HepG2 (cell line): ENCODE data around the gene CTNNA1. TPM values are rescaled to one million over a fixed set of nuclear protein-coding genes. Genes with fewer than 3 reads are reported as not detected.

Experiments
- ATAC-seq: fragments of 200-7000 bp; cut with Tn5 transposase; 3 replicates; pipeline ENCODE4 v1.9.1; 2020; ENCODE audit warnings: mild to moderate bottlenecking, moderate library complexity
- BruUV-seq: library from RNA; stranded (reverse); fragments of 400-500 nt; replicated peaks from 2 replicates; lab custom pipeline; 2021; lab: Mats Ljungman, UMichigan
- CTCF ChIA-PET: fragments of 300-600 bp; formaldehyde crosslinking; extraction: SDS; loops from one replicate; lab custom pipeline; 2021; ENCODE audit warnings: low total read pairs, inconsistent platforms, low intra/inter-chr PET ratio; lab: Yijun Ruan, JAX
- POLR2A ChIA-PET: fragments of 350-600 bp; sonication (Branson Sonifier 250); formaldehyde crosslinking; loops from one replicate; lab custom pipeline; 2020; ENCODE audit warnings: antibody characterized with exemption, inconsistent platforms; lab: Yijun Ruan, JAX
- DNase-seq: peaks from one replicate; pipeline ENCODE4 v3.0.0-alpha.2; 2015; ENCODE audit warnings: low spot score
- FAIRE-seq: peaks from 3 replicates; lab custom pipeline; 2011; peaks lifted over from hg19 to GRCh38; lab: Jason Lieb, UNC
- H2AFZ ChIP-seq: one replicate; pipeline ENCODE4 v1.6.1; 2011; ENCODE audit warnings: low read length, inconsistent platforms
- H3K27ac ChIP-seq: fragments of 300-600 bp; 3 replicates; pipeline ENCODE4 v1.8.0; 2011; ENCODE audit warnings: mixed run types, mild to moderate bottlenecking, mixed read lengths, low read length, inconsistent platforms; ENCODE audit not compliant: insufficient read depth; ENCODE audit errors: extremely low read length
- H3K27me3 ChIP-seq, 2 experiments: fragments of 200-600 bp in 1 of 2; 2 replicates in 1 of 2; 3 replicates in 1 of 2; pipeline versions ENCODE4 v1.6.0 to v1.8.0; 2011; ENCODE audit warnings: low read length in 2 of 2, mild to moderate bottlenecking in 2 of 2, moderate library complexity in 2 of 2, inconsistent platforms in 1 of 2; ENCODE audit not compliant: insufficient read depth in 2 of 2, control insufficient read depth in 1 of 2
- H3K36me3 ChIP-seq, 2 experiments: fragments of 200-600 bp in 1 of 2; replicated peaks in 1 of 2; 2 replicates in 1 of 2; 3 replicates in 1 of 2; pipeline versions ENCODE4 v1.5.1 to v1.8.0; 2011; ENCODE audit warnings: low read length in 2 of 2, inconsistent platforms in 1 of 2; ENCODE audit not compliant: insufficient read depth in 2 of 2, control insufficient read depth in 1 of 2
- H3K4me1 ChIP-seq: 2 replicates; pipeline ENCODE4 v1.5.1; 2012; ENCODE audit warnings: low read length, inconsistent platforms; ENCODE audit not compliant: insufficient read depth
- H3K4me2 ChIP-seq: 2 replicates; pipeline ENCODE4 v1.6.0; 2011; ENCODE audit warnings: low read depth, low read length, inconsistent platforms
- H3K4me3 ChIP-seq, 3 experiments: fragments of 200-600 bp in 1 of 3; sonication (generic), shearing (Covaris generic) in 1 of 3; replicated peaks in 1 of 3; 2 replicates each; pipeline ENCODE4 v1.5.1; 2011 to 2016; ENCODE audit warnings: low read length in 3 of 3, inconsistent platforms in 2 of 3, low read depth in 2 of 3, mild to moderate bottlenecking in 2 of 3, control low read depth in 1 of 3, mixed read lengths in 1 of 3; ENCODE audit not compliant: insufficient read depth in 1 of 3
- H3K79me2 ChIP-seq: one replicate; pipeline ENCODE4 v1.6.1; 2011; ENCODE audit warnings: low read length, inconsistent platforms; ENCODE audit not compliant: insufficient read depth
- H3K9ac ChIP-seq: 2 replicates; pipeline ENCODE4 v1.6.0; 2011; ENCODE audit warnings: mild to moderate bottlenecking, low read depth, low read length, inconsistent platforms; ENCODE audit not compliant: insufficient read depth
- H3K9me3 ChIP-seq: 2 replicates; pipeline ENCODE4 v1.5.1; 2012; ENCODE audit warnings: mild to moderate bottlenecking, low read length
- H4K20me1 ChIP-seq: 2 replicates; pipeline ENCODE4 v1.6.0; 2011; ENCODE audit warnings: inconsistent platforms, mild to moderate bottlenecking, low read length, moderate library complexity; ENCODE audit not compliant: insufficient read depth
- MNT ChIP-seq: fragments of 450-650 bp; IDR thresholded peaks from 2 replicates; pipeline ENCODE4 v1.6.1; 2016
- NAIF1 ChIP-seq: sonication (generic); formaldehyde crosslinking; IDR thresholded peaks from 2 replicates; pipeline ENCODE4 v1.5.0; 2020; ENCODE audit warnings: mild to moderate bottlenecking, missing genetic modification reagents, borderline replicate concordance
- SMYD3 ChIP-seq: sonication (generic); formaldehyde crosslinking; IDR thresholded peaks from 2 replicates; pipeline ENCODE4 v1.8.1; 2023; ENCODE audit warnings: mild to moderate bottlenecking, missing genetic modification reagents
- SRSF4 ChIP-seq: fragments of 200-400 bp; formaldehyde crosslinking; IDR thresholded peaks from one replicate; pipeline ENCODE4 v1.6.1; 2018; ENCODE audit warnings: mild to moderate bottlenecking, low read depth, low read length, moderate library complexity; ENCODE audit not compliant: poor library complexity, severe bottlenecking
- ZNF430 ChIP-seq: sonication (generic); formaldehyde crosslinking; IDR thresholded peaks from 2 replicates; pipeline ENCODE4 v1.9.0; 2021; ENCODE audit warnings: mild to moderate bottlenecking, missing genetic modification reagents
- WGBS: methylation state at CpG from one replicate; pipeline ENCODE4 v1.1.6; 2017; ENCODE audit warnings: low lambda C conversion rate; 5-methylcytosine and 5-hydroxymethylcytosine counted together
- in situ Hi-C: cut with HindIII; loops from 2 replicates; pipeline ENCODE4 v1.10.0; 2017; ENCODE audit warnings: low pct_unique_long_range_greater_than_20kb; ENCODE audit not compliant: extremely low pct_ligation_motif_present
- intact Hi-C: fragments of 100-400 bp; cut with micrococcal nuclease; formaldehyde crosslinking; loops from one replicate; pipeline ENCODE4 v1.10.0; 2022; ENCODE audit not compliant: unreplicated experiment
- polyA plus RNA-seq, 8 experiments: library from polyadenylated mRNA; depleted of rRNA in 3 of 8; stranded (reverse) in 7 of 8; unstranded in 1 of 8; fragments of >200 nt; fragmentation: Illumina TruSeq in 4 of 8; extraction: Trizol in 4 of 8; gene quantifications; 2 replicates each; pipeline versions ENCODE4 v1.2.1 to v1.2.3, GENCODE V29; 2011 to 2016; ENCODE audit warnings: low read depth in 4 of 8, missing spikeins in 1 of 8, mixed read lengths in 1 of 8; ENCODE audit not compliant: insufficient read depth in 1 of 8
- total RNA-seq, 5 experiments: library from RNA; depleted of rRNA; stranded (reverse); fragments of >200 nt; fragmentation: Illumina TruSeq; extraction: Trizol; gene quantifications; 2 replicates each; pipeline ENCODE4 v1.2.3, GENCODE V29; 2016; ENCODE audit warnings: low read depth in 1 of 5
- TF ChIP-seq, protein P1 (sequence below): sonication (generic); formaldehyde crosslinking; IDR thresholded peaks from 2 replicates; pipeline ENCODE4 v1.5.0; 2020; ENCODE audit warnings: missing genetic modification reagents, mild to moderate bottlenecking, borderline replicate concordance

CTNNA1 gene
- total and polyA plus RNA-seq, 2 of the 13 experiments (the other 11 are each of a cell fraction or from before 2014, with no cell fraction given) = 66.8 to 162 TPM

DNA sequence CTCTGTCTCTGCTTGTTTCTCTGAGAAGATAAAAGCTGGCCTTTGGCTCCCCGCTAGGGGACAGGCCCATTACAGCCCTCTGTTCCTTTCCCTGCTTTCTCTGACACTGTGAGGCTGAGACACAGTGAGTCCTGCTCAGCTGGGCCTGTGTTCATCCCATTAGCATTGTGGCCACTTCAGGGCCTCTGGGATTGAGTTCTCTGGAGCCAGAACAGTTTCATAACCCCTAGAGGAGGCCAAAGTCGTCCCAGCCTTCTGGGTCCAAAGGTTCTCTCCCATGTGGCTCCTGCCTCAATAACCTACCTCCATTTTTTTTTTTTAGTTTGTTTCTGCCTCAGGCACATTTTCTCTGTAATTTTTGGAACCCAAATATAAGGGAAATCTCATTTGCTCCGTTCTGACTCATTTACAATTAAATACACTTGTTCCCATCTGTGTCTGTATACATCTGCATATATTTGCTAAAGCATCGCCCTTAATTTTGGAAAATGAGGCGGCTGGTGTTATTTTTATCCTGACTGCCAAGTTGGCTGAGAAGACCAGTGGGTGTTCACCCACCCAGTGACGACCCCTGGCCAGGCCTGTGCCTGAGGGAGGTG, 27.3 kb upstream of the CTNNA1 start (continued):
- no peak for TF ChIP-seq NAIF1 (CRISPR knock-in tag)
- TF ChIP-seq SMYD3 (CRISPR knock-in tag) = no peak

DNA sequence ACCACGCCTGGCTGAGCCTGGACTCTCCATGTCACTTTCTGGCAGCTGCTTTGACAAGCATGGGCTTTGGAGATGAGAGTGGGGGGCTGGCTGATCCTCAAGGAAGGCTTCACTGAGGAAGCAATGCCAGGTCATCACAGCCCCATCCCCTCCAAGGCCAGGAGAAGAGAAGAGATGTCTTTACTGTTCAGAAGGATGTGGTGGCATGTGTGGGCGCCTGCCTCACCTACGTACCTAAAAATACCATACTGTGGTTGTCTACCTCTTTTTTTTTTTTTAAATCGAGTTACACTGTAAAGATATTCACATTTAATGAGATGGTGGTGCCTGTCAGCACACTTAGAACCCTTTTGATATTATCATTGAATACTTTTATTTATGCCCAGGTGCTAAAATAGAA, 26.4 kb upstream of the CTNNA1 start:
- H3K27ac ChIP-seq = no peak overlapping the region
- in situ Hi-C loops (no loop called here), intact Hi-C loops (loop anchor here (2.0 kb wide), 1 partner anchor 44 kb away; no protein-coding TSS in a partner anchor)
- ATAC-seq = no peak
- DNase-seq = no peak
- BruUV-seq = no TSS peak
- no peaks in the 10 kb centered on the region; a peak in 1 of 5 replicates for H3K27me3 ChIP-seq
- no peak overlapping the region for H3K4me2 ChIP-seq
- no peak overlapping the region for H2AFZ ChIP-seq
- no peak overlapping the region for H3K9ac ChIP-seq
- H3K4me1 ChIP-seq = peaks cover 86% of the 10 kb centered on the region
- 98% methylated on average over 4 of the region's 4 CpGs for WGBS
- H3K4me3 ChIP-seq = no peak overlapping the region
- no peaks in the 10 kb centered on the region for H3K9me3 ChIP-seq
- no peaks in the 10 kb centered on the region for H4K20me1 ChIP-seq
- no peaks in the 10 kb centered on the region for H3K36me3 ChIP-seq
- no peaks in the 10 kb centered on the region for H3K79me2 ChIP-seq
- FAIRE-seq = no peak
- TF ChIP-seq, protein P1, sequence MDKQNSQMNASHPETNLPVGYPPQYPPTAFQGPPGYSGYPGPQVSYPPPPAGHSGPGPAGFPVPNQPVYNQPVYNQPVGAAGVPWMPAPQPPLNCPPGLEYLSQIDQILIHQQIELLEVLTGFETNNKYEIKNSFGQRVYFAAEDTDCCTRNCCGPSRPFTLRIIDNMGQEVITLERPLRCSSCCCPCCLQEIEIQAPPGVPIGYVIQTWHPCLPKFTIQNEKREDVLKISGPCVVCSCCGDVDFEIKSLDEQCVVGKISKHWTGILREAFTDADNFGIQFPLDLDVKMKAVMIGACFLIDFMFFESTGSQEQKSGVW (CRISPR knock-in tag) = no peak
- TF ChIP-seq ZNF430 (no peak), MNT (no peak), SRSF4 (no peak)
- CTCF ChIA-PET = no interaction called here
- POLR2A ChIA-PET = interaction anchor here (1.0 kb wide), 1 partner anchor 26 kb away, joined by 4 read pairs; no protein-coding TSS in a partner anchor
